Gastroesophageal sphincter (tissue), 3 donors: Measurements from ENCODE around the gene NAB2.

Source experiments
- CTCF ChIP-seq, 4 experiments: fragments of 200-600 bp in 2 of 4; fragments of 450-650 bp in 2 of 4; sonication (generic) in 1 of 4; IDR thresholded peaks; one replicate each; pipeline ENCODE4 v1.5.1; 2017 to 2019; ENCODE audit warnings: antibody characterized with exemption in 4 of 4, mild to moderate bottlenecking in 2 of 4, moderate library complexity in 2 of 4
- POLR2A ChIP-seq, 2 donors: fragments of 450-650 bp; IDR thresholded peaks; one replicate each; pipeline ENCODE4 v1.6.1; 2017; ENCODE audit warnings: antibody characterized with exemption in 2 of 2, mild to moderate bottlenecking in 2 of 2, moderate library complexity in 1 of 2
- POLR2AphosphoS5 ChIP-seq: sonication (generic); formaldehyde crosslinking; IDR thresholded peaks from one replicate; pipeline ENCODE4 v1.6.1; 2017; ENCODE audit warnings: antibody characterized with exemption

GRCh38 chr12:57042695-57043094 lies 46.2 kb upstream of the NAB2 start:
- no peak for TF ChIP-seq CTCF (IDR thresholded peaks at IDR 0.05)
- no peak for TF ChIP-seq POLR2AphosphoS5
- TF ChIP-seq POLR2A (IDR thresholded peaks at IDR 0.05): no peak
